ENCODE data around the gene CTDSPL.

CTDSPL gene

DNA sequence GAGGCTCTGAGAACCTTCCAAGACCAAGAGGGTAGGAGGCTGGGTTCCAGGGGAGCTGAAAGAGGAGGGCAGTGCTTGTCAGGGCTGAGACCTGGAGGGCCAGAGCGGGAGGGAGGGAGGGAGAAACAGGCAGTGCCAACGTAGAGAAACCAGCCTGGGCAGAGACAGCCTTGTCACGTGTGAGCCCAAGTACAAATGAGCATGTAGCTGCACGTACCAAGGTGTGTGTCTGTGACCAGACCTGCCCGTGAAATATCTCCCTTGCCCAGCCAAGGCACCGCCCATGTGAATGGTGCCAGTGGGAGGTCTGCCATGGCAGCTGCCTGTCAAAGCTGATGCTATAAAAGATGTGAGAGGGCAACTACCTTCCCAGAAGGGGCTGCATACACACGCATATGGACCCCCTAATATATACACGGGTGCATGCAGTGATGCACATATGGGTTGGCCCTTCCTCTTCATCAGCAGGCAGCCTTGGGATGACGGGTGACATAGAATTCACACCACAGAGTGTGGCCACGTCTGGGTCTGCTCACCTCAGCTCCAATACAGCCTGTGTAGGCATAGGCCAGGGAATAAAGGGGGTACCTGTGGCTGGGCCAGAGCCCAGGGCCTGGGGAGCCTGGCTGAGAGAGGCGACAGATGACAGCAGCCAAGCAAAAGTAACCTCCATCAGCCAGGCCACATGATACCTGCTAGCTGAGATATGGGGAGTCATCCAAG, 7.8 kb upstream of the CTDSPL start:
- TF ChIP-seq, protein P1, sequence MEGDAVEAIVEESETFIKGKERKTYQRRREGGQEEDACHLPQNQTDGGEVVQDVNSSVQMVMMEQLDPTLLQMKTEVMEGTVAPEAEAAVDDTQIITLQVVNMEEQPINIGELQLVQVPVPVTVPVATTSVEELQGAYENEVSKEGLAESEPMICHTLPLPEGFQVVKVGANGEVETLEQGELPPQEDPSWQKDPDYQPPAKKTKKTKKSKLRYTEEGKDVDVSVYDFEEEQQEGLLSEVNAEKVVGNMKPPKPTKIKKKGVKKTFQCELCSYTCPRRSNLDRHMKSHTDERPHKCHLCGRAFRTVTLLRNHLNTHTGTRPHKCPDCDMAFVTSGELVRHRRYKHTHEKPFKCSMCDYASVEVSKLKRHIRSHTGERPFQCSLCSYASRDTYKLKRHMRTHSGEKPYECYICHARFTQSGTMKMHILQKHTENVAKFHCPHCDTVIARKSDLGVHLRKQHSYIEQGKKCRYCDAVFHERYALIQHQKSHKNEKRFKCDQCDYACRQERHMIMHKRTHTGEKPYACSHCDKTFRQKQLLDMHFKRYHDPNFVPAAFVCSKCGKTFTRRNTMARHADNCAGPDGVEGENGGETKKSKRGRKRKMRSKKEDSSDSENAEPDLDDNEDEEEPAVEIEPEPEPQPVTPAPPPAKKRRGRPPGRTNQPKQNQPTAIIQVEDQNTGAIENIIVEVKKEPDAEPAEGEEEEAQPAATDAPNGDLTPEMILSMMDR (conservative IDR thresholded peaks at IDR 0.05; ENCODE audit: low read depth, low read length) = no peak
- H3K27me3 ChIP-seq (ENCODE audit: insufficient read depth, low read depth) = no peaks in the 10 kb centered on the region
- no peak overlapping the region for H3K9ac ChIP-seq
- no peak overlapping the region for H3K27ac ChIP-seq
- H3K4me3 ChIP-seq (IDR thresholded peaks at IDR 0.05; ENCODE audit: insufficient read depth, low read depth, low read length) = no peak overlapping the region
- H4K20me1 ChIP-seq (ENCODE audit: insufficient read depth) = no peaks in the 10 kb centered on the region
- no peaks in the 10 kb centered on the region for H3K36me3 ChIP-seq (ENCODE audit: insufficient read depth)
- H3K4me1 ChIP-seq (ENCODE audit: low read depth, poor library complexity, severe bottlenecking) = no peaks in the 10 kb centered on the region
- H3K4me2 ChIP-seq = no peak overlapping the region
- H3K79me2 ChIP-seq (ENCODE audit: insufficient read depth, low read depth) = no peaks in the 10 kb centered on the region
- no peak overlapping the region for H2AFZ ChIP-seq (ENCODE audit: low read depth)

DNA sequence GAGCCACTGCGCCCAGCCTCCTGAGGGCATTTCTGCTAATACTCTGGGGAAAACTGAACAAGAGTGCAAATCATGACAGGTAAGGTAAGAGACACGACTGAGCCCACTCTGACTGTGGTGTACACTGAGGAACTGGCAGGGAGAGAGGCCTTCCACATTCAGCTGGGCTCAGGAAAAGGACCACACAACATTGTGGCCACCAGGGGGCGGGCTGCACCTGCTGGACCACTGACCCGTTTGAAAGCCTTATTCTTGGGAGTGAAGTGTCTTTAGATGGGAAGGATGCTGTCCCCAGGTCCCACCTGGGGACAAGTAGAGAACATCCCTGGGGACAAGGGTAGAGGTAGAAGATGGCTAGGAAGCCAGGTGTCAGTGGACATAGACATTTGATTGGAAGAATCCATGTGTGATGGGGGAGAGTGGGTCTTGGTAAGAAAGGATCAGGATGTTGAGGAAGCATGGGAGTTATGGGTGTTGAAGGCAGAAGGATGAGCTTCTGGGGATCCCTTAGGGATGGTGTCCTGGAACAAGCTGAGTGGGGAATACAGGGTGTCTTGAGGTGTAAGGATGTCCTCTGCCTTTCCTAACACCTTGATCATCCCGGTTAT, 6.2 kb upstream of the CTDSPL start:
- H2AFZ ChIP-seq (ENCODE audit: low read depth) = no peak overlapping the region
- no peak overlapping the region for H3K4me2 ChIP-seq

DNA sequence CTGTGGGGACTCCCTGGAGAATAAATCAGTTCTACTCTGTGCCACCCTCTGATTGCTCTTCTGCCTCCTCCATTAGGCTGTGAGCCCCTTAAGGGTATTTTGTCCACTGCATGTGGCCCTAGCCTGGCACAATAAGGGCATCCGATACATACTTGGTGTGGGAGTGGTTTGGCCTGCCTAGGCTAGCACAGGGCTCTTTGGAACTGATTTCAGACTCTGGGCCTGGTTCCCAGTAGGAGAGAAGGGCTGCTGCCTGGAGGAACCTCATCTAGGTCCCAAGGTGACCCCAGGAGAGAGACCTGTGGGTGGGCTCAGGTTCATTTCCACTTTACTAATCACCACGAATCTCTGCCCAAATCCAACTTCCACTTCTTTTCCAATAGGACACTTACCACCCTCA, 5.3 kb upstream of the CTDSPL start:
- no peaks in the 10 kb centered on the region for H3K36me3 ChIP-seq (ENCODE audit: insufficient read depth)
- no peaks in the 10 kb centered on the region for H3K79me2 ChIP-seq (ENCODE audit: insufficient read depth, low read depth)
- H3K4me3 ChIP-seq (IDR thresholded peaks at IDR 0.05; ENCODE audit: insufficient read depth, low read depth, low read length) = no peak overlapping the region
- H2AFZ ChIP-seq (ENCODE audit: low read depth) = no peak overlapping the region
- H3K9ac ChIP-seq = no peak overlapping the region
- TF ChIP-seq, protein P1 (conservative IDR thresholded peaks at IDR 0.05; ENCODE audit: low read depth, low read length) = no peak
- peaks cover 4% of the 10 kb centered on the region for H3K4me1 ChIP-seq (ENCODE audit: low read depth, poor library complexity, severe bottlenecking)
- no peaks in the 10 kb centered on the region for H4K20me1 ChIP-seq (ENCODE audit: insufficient read depth)
- no peak overlapping the region for H3K4me2 ChIP-seq
- H3K27me3 ChIP-seq (ENCODE audit: insufficient read depth, low read depth) = no peaks in the 10 kb centered on the region
- H3K27ac ChIP-seq = no peak overlapping the region

More for the DNA sequence above, 6.2 kb upstream of the CTDSPL start:
- no peaks in the 10 kb centered on the region for H3K79me2 ChIP-seq (ENCODE audit: insufficient read depth, low read depth)
- no peak overlapping the region for H3K4me3 ChIP-seq (IDR thresholded peaks at IDR 0.05; ENCODE audit: insufficient read depth, low read depth, low read length)
- H3K27me3 ChIP-seq (ENCODE audit: insufficient read depth, low read depth) = no peaks in the 10 kb centered on the region
- no peak overlapping the region for H3K27ac ChIP-seq
- TF ChIP-seq, protein P1 (conservative IDR thresholded peaks at IDR 0.05; ENCODE audit: low read depth, low read length) = peak; percentile 89
- peaks cover 4% of the 10 kb centered on the region for H3K4me1 ChIP-seq (ENCODE audit: low read depth, poor library complexity, severe bottlenecking)
- H3K9ac ChIP-seq = no peak overlapping the region
- no peaks in the 10 kb centered on the region for H4K20me1 ChIP-seq (ENCODE audit: insufficient read depth)
- no peaks in the 10 kb centered on the region for H3K36me3 ChIP-seq (ENCODE audit: insufficient read depth)

DNA sequence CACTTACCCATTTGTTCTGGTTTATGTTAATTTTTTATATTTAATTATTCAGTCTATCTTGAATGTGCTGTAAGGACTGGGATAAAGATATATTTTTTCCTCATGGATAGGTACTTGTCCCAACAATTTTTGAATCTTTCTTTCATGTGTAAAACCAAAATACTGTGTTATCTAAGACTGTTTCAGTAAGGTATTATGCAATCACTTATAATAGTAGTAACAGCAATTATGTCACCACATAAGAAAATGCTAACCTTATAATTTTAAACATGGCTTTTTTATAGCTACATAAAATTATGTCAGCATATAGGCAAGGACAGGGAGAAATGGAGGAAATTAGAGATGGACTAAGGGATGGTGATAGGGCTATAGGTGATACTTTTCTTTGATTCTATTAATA, 2.9 kb upstream of the CTDSPL start:
- Histone ChIP-seq H3K4me3 (IDR thresholded peaks at IDR 0.05; ENCODE audit: insufficient read depth, low read depth, low read length) (no peak overlapping the region), H3K36me3 (ENCODE audit: insufficient read depth) (no peaks in the 10 kb centered on the region), H3K9ac (no peak overlapping the region), H3K79me2 (ENCODE audit: insufficient read depth, low read depth) (no peaks in the 10 kb centered on the region), H3K27me3 (ENCODE audit: insufficient read depth, low read depth) (no peaks in the 10 kb centered on the region), H3K27ac (no peak overlapping the region), H3K4me1 (ENCODE audit: low read depth, poor library complexity, severe bottlenecking) (peaks cover 4% of the 10 kb centered on the region), H4K20me1 (ENCODE audit: insufficient read depth) (no peaks in the 10 kb centered on the region), H2AFZ (ENCODE audit: low read depth) (no peak overlapping the region), H3K4me2 (no peak overlapping the region)
- TF ChIP-seq, protein P1 (conservative IDR thresholded peaks at IDR 0.05; ENCODE audit: low read depth, low read length) = no peak

Measured in KMS-11 (cell line).